Measurements from ENCODE around the gene ZDHHC14. TPM values are rescaled to one million over a fixed set of nuclear protein-coding genes. Genes with fewer than 3 reads are reported as not detected.

The ZDHHC14 gene
- total RNA-seq, 1 experiment from 2014 or later, result 1.7 TPM

DNA sequence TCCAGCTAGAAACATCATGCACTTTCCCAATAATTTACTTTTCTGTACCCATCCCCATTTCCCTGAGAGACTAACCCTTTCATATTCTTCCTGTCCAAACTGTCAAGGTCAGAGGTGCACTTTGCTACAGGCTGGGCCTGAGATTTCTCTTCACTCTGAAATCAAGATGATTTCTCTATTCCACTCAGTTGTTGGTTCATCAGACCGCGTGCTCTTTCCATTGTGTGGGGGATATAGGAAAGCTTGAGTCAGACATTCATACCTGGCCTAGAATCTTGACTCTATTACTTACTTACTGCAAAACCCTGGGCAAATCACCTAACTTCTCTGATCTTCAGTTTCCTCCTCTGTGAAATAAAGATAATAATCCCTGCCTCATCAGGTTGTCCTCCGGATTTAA is 4.7 kb upstream of the ZDHHC14 start:
- Histone ChIP-seq H2AK5ac (ENCODE audit: insufficient read length, low read length) (no peak overlapping the region), H3K14ac (ENCODE audit: insufficient read depth, low read length) (no peak overlapping the region), H3K4ac (ENCODE audit: low read depth, low read length) (no peak overlapping the region), H2BK12ac (ENCODE audit: insufficient read length, low read depth, low read length) (no peak overlapping the region), H3K27ac (ENCODE audit: insufficient read length, low read depth, low read length) (no peak overlapping the region), H2BK15ac (ENCODE audit: low read depth, low read length) (no peak overlapping the region), H3K23me2 (ENCODE audit: insufficient read length, low read depth, low read length, poor library complexity, severe bottlenecking) (no peaks in the 10 kb centered on the region), H3K79me2 (ENCODE audit: insufficient read depth, low read length) (no peaks in the 10 kb centered on the region), H3K9me3 (ENCODE audit: control insufficient read depth, low read depth, low read length) (no peaks in the 10 kb centered on the region), H3K27me3 (ENCODE audit: insufficient read depth, low read length) (no peaks in the 10 kb centered on the region), H3K23ac (ENCODE audit: insufficient read length, low read depth, low read length) (no peak overlapping the region), H2BK120ac (ENCODE audit: low read depth, low read length, poor library complexity, severe bottlenecking) (no peak overlapping the region), H4K91ac (ENCODE audit: insufficient read length, low read depth, low read length) (no peak overlapping the region), H3K56ac (ENCODE audit: insufficient read length, low read depth, low read length) (no peak overlapping the region), H3K79me1 (ENCODE audit: insufficient read depth, low read depth, low read length, poor library complexity, severe bottlenecking) (no peaks in the 10 kb centered on the region), H4K20me1 (ENCODE audit: control insufficient read depth, insufficient read depth, insufficient read length) (no peaks in the 10 kb centered on the region), H4K8ac (replicated peaks; ENCODE audit: insufficient read length, low read depth, low read length) (no peak overlapping the region), H3K4me1 (ENCODE audit: insufficient read depth, low read length) (peaks cover 6% of the 10 kb centered on the region; the same call in 1 of the 2 replicates), H2BK5ac (ENCODE audit: insufficient read length, low read length) (no peak overlapping the region), H3T11ph (ENCODE audit: low read length) (no peak overlapping the region), H2AFZ (ENCODE audit: low read length) (no peak overlapping the region), H3K9ac (ENCODE audit: extremely low read depth, insufficient read length, low read length) (no peak overlapping the region), H2BK20ac (ENCODE audit: low read depth, low read length, poor library complexity, severe bottlenecking) (no peak overlapping the region), H3K4me2 (ENCODE audit: insufficient read depth, insufficient read length, low read length) (no peak overlapping the region), H4K5ac (ENCODE audit: insufficient read length, low read depth, low read length) (no peak overlapping the region), H3K18ac (ENCODE audit: insufficient read length, low read depth, low read length) (no peak overlapping the region)
- Mint-ChIP-seq H3K27me3 (ENCODE audit: low read depth) (peaks cover 30% of the 10 kb centered on the region), H3K4me3 (no peak overlapping the region), H3K4me1 (peaks cover 14 to 15% of the 10 kb centered on the region in 2 experiments), H3K36me3 (ENCODE audit: insufficient read depth in 1 of 3, low read depth in 3 of 3) (no peaks in the 10 kb centered on the region), H3K27ac (no peak overlapping the region), H3K9me3 (no peaks in the 10 kb centered on the region)
- no peak for DNase-seq
- TF ChIP-seq, protein P1, sequence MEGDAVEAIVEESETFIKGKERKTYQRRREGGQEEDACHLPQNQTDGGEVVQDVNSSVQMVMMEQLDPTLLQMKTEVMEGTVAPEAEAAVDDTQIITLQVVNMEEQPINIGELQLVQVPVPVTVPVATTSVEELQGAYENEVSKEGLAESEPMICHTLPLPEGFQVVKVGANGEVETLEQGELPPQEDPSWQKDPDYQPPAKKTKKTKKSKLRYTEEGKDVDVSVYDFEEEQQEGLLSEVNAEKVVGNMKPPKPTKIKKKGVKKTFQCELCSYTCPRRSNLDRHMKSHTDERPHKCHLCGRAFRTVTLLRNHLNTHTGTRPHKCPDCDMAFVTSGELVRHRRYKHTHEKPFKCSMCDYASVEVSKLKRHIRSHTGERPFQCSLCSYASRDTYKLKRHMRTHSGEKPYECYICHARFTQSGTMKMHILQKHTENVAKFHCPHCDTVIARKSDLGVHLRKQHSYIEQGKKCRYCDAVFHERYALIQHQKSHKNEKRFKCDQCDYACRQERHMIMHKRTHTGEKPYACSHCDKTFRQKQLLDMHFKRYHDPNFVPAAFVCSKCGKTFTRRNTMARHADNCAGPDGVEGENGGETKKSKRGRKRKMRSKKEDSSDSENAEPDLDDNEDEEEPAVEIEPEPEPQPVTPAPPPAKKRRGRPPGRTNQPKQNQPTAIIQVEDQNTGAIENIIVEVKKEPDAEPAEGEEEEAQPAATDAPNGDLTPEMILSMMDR (conservative IDR thresholded peaks at IDR 0.05), result no peak
- WGBS (ENCODE audit: extremely low coverage, insufficient read length, low lambda C conversion rate), result no CpG with 5 or more reads among the region's 3 CpGs

Measured in H9 (cell line).